HG03558 (cell line): ENCODE results near the gene PDLIM7.

ENCODE experiments used
- ATAC-seq: cut with Tn5 transposase; IDR thresholded peaks from one replicate; pipeline ENCODE4 v1.9.1; 2021; ENCODE audit warnings: moderate number of reproducible peaks; ENCODE audit not compliant: unreplicated experiment; ENCODE audit errors: extremely low read depth

Gene PDLIM7

DNA sequence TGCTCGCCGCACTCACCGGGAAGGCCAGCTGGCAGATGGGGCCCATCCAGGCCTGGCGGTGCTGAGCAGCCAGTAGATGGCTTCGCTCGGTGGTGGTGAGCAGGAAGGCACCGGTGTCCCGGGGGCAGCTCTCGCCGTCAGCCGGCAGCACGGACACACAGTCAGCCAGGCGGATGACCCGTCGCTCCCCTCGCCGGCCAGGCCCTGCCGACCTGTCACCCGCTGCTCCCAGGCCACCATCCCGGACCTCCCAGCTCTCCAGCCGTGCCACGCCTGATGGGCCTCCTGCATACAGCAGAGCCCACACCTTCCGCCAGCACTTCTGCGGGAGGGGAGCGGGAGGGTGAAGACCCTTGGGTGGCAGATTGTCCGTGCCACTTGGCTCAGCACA lies 10.8 kb upstream of the PDLIM7 start:
- no peak for ATAC-seq

DNA sequence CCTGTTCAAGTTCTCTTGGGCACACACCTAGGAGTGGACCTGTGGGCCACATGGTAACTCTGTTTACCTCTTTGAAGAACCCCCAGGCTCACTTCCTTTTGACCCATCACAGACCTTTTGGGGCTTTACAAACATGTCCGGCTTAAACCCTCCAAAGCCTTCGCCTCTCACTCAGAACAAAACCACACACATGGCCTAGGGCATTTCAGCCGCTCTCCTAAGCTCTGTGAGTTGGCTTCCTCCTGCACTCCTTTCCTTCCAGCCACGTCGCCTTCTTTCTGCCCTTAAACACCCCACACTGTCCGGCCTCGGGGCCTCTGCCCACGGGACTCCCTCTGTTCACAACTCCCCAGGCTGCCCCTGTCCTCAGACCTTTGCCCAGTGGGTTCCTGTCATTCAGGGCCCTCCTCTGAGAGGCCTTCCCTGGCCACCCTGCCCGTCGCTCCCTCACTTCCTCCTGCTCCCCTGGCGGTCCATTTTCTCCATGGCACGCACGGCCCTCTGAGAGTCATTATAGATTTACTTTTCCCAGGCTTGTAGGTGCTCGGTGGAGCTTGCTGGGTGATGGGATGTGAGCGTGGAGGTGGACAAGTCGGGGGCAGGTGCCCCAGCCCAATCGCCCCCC lies 10.3 kb upstream of the PDLIM7 start:
- ATAC-seq: no peak

DNA sequence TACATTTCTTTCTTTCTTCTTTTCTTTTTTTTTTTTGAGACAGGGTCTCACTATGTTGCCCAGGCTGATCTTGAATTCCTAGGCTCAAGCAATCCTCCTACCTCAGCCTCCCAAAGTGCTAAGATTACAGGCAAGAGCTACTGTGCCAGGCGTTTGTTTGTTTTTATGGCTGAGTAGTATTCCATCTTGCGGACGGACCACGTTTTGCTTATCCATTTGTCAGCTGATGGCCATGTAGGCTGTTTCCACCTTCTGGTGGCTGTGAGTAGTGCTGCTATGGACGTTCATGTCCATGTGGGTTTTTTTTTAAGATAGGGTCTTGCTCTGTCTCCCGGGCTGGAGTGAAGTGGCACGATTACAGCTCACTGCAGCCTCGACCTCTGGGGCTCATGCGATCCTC lies 9.8 kb upstream of the PDLIM7 start:
- ATAC-seq: no peak

DNA sequence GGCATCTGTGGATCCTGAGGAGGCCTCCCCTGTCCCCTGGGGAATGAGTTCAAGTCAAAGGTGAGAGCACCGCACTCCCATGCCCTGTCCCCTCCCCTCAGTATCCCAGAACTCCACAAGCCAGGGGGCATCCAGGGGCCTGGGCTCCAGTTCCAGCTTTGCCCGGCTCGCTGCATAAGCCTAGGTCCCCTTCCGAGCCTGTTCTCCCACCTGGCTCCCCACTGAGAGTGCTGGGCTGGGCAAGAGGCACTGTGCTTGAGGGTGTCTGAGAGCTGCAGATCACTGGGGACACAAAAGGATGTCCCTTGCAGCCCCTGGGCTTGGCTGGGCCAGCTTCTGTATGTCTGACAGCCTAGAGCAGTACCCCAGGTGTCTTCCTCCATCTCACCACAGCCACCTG lies 7.7 kb upstream of the PDLIM7 start:
- ATAC-seq: no peak

DNA sequence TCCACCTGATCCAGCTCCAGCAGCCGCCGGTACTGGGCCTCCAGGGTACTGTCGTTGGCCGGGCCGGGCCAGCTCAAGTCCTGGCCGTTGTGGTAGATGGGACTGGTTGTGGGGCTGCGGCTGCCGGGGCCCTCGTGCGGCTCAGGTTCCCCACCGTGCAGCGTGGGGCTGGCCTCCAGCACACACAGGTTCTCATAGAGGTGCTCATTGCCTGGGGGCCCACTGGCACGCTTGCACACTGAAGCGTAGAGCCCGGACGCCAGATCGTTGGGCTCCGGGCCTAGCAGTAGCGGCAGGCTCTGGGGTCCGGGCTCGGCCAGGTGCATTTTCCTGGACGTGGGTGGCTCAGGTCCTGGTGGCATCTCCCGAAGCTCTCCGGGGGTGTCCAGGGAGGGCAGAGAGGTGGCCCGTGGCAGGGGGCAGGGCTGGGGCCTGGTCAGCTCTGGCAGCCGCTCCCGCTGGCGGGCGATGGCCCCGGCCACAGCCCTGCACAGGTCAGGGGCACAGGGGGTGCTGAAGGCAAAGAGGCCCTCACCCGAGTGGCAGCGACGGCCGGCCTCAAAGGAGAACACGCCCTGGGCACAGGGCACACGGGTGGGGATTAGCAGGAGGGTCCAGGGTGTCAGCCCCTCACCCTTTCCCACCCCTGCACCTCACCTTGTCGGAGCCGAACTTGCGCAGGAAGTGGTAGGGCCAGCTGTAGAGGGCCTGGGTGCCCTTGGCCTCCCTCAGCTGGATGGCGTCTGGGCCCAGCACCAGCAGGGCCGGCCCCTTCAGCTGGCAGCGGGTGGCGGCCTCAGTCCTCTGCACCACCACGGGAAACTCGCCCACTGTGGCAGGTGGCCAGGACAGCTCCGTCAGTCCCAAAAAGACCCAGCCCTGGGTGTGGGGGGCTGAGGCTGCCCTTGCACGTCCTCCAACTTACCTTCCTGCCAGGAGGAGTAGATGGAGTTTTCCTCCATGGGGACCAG lies 7.0 kb upstream of the PDLIM7 start:
- no peak for ATAC-seq

DNA sequence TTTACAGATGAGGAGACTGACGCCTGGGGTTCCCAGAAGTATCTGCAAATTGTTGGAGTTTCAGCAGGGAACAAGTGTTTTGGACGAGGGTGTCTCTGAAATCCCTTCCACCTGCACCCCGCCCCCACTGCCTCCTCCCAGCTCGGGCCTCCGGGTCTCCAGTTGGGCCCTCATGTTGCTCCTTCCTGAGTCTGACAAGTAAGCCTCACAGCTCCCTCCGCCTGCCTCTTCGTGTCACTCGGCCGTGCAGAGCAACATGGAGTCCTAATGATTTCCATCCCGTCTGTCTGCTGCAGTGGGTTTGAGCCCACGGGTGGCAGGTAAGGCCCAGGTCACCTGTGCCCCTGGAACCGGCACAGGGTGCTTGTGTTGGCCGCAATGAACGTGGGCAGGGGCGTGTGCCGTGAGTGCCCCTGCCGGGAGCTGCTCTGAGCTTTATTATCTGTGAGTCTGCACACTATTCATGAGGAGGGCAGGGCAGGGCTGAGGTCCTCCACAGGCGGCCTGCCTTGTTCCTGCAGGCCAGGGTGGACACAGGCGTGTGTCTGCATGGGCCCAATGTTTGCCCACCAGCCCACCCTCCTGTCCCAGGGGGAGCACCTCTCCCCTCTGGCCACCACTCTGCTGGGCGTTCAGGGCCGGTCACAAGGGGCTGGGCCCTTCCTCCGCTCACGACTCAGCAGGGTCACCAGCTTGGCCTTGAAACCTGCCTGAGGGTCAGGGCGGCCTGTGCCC lies 6.1 kb upstream of the PDLIM7 start:
- no peak for ATAC-seq

DNA sequence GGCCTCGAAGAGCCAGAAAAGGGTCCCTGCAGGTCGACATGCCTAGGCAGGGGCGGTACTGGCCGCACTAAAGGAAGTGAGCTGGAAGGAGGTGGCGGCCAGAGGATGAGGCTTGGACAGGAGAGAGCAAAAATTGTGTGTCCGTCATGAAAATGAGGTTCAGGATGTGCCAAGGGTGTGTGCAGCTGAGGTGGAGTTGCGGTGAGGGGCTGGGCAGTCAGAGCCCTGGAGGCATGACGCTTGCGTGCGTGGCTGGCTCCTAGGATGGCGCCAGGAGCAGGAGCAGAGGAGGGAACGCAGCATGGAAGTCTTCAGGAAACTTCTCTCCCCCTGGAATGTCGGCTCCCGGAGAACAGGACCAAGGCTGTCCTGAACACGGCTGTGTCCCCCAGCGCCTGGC lies 5.5 kb upstream of the PDLIM7 start:
- ATAC-seq: no peak

DNA sequence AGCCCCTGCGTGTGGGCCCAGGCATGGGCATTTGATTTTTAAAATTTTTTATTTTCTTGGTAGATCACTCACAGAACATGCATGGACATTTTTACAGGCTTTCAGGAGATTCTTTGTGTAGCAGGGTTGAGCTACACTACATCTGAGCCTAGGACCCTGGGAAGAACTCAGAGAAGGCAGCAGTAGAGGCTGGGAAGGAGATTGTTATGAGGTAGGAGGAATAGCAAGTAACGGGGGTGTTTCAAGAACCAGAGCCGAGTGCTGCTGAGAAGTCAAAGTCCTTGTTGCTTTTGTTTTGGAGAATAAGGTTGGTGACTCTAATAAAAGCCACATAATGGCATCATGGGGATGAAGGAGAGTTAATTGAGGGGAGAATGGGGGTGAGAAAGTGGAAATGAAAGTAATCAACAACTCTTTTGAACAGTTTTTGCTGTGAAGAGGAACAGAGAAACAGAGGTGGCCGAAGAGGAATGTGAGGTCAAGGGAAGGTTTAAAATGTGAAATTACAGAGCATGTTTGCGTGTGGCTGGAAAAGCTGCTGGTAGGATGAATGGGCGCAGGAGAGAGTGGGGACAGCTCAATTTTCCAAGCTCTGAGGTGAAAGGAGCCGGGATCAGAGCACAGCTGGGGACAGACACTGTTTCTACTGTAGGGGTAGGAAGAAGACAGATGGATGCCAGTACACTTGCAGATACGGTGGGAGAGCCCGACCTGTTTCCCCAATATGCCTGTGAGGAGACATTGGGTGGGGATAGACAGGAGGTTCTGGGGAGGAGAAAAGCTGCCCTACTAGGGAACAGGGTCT lies 4.7 kb upstream of the PDLIM7 start:
- no peak for ATAC-seq

DNA sequence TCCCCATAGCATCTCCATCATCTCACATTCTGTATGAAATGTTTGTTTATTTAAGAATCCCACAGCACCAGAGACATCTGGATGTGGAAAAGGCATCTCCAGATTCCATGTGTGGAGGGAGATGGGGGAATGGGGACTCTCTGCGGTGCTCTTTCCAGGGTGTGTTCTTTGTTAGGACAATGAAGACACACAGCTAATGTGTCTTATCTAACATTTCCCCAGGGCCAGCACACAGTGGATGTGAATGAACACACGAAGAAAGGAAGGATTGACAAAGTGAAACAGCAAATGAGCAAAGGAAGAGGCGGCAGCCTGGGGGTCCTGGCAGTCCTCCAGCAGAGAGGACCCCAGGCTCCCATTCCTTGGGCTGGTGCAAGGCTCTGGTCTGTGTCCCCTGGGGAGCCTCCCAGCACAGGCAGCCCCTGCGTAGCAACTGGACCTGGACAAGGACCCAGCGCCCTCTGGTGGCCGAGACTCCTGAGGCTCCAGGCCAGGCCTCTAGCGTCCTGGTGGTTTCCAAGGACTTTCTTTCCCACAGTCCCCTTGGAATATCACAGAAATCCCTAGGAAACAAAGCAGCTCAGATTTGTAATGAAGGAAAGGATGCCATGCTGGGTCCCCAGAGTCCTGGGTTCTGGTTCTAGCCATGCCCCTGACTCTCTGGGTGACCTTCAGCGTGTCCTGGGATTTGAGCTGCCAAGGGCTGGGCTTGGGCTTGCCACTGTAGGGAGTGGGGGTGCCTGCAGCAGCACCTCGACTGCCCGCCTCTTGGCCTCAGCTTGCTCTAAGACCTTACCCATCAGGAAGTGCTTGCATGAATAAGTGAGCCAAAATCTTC lies 3.5 kb upstream of the PDLIM7 start:
- no peak for ATAC-seq

DNA sequence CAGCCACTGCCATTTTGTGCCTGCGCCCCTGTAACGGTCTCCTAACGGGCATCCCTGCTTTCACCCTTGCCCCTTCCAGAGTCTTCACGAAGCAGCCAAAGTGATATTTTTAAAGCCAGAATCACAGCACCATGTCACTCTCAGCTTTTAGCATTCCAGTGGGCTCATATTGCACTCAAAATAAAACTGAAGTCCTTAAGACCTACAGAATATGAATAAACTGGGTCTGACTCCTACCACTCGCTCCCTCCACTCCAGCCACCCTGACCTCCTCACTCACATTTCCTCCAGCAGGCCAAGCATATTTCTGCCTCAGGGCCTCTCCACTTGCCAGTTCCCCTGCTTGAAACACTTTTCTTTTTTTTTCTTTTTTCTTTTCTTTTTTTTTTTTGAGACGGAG lies 2.4 kb upstream of the PDLIM7 start:
- no peak for ATAC-seq

DNA sequence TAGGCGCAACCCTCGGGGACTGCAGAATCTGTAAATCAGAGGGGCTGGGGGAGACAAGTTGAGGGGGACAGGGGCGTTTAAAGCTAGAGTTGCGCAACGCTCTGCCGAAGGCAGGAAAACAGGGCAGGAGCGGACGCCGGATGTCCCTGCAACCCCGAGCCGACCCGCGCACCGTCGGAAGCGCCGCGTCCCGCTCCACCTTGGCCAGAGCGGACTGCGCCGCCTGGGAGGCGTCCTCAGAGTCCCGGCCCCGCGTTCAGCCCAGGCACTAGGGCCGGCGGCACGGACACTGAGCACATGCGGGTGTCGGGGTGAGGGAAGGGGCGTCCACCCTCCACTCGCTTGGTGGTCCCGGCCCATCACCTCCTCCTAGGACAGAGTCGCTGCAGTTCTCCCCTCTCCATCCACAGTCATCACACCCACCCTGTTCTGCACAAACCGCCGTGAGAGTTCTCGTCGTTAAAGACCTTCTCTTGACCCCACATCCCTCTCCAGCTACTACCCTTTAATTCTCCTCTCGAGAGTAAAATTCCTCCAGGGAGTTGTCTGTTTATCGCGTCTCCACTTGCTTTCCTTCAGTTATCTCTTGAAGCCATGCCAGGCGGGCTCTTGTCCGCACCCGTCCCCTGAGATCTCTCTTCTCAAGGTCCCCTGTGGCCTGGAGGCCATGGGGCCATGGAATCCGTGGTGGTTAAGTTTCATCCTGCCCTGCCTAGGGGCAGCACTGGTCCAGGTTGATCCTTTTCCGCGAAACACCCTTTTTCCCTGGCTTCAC lies 796 bp upstream of the PDLIM7 start:
- ATAC-seq: no peak

DNA sequence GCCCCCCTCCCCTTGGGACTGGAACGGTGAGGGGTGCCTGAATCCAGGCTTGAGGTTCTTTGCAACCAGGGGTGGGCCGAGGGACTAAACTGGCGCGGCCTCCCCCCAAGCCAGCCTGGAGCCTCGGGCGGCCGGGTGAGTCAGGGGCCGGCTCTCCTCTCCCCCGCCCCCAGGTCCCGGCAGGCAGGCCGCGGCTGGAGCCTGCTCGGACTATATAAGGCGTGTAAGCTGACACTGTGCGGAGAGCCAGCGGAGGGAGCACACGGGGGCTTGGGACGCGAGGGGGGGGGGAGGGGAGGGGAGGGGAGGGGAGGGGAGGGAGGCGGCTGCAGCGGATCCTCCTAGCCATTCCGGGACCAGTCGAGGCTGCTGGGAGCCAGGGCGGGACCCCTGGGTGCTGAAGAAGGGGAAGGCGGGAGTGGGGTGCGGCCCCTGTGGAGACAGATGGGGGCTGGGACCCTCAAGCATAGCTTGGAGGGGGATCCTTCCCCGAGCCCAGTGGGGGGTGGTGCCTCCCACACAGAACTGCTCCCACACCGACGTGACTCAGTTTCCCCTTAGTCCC lies 595 bp downstream of the PDLIM7 start:
- no peak for ATAC-seq

DNA sequence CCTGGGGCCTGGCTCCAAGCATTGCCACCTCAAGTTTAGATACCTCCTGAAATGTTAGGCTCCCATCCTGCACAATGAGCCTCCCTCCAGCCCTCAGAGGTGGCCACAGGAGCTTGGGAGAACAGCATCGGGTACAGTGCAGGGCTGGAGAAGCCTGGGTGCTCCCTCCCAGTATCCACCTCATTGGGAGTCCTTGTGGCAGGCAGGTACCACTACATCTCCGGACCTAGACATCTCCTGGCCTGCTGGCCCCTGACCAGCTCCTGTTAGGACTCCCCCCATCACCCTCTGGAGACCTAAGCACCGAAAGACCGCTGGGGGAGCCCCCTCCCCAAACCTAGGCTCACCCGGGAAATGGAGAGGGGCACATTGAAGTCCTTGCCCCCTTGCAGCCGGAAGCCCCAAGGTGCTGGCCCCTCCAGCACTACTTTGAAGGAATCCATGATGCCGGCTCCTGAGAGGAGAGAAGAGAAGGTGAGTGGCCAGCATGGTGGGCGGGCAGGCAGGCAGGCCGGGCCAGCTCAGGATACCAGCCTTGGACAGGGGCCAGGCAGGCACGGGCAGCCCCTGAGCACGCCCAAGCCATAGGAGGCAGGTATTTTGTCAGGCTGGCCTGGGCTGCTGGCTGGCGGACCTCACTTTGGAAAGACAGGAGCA lies 1.2 kb downstream of the PDLIM7 start:
- ATAC-seq: no peak

DNA sequence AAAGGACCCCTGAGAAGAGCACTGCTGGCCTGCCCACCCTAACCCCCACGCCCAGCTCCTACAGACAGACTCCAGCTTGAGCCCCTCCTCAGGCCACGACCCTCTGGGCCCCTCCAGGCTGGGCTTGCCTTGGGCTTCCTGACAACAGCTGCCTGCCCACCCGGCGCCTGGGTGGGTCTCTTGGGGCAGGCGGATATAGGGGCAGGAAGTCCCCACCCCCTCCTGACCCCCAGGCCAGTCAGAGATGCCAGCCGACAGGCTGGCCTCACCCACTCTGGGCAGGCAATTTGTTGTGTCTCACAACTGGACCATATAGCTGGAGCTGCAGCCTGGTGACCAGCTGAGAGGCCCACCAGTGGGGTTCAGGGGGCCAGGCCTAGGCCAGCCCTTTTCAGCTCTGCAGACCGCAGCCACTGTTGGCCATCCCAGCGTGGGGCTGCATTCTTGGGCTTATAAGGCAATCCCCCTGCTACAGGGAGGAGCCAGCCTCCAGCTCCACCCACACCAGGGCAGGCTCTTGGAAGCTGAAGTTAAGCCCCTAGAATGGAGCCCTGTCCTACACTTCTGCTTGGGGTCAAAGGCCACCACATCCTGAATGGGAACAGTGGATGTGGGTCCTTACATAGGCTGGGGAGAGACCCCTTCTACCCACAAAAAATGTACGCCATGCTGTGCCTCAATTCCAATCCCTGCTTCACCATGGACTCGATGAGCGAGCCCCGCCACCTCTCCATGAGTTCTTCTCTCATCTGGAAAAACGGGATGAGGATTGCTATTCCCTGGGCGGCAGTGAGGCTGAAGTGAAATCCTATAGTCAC lies 2.0 kb downstream of the PDLIM7 start:
- ATAC-seq: no peak

DNA sequence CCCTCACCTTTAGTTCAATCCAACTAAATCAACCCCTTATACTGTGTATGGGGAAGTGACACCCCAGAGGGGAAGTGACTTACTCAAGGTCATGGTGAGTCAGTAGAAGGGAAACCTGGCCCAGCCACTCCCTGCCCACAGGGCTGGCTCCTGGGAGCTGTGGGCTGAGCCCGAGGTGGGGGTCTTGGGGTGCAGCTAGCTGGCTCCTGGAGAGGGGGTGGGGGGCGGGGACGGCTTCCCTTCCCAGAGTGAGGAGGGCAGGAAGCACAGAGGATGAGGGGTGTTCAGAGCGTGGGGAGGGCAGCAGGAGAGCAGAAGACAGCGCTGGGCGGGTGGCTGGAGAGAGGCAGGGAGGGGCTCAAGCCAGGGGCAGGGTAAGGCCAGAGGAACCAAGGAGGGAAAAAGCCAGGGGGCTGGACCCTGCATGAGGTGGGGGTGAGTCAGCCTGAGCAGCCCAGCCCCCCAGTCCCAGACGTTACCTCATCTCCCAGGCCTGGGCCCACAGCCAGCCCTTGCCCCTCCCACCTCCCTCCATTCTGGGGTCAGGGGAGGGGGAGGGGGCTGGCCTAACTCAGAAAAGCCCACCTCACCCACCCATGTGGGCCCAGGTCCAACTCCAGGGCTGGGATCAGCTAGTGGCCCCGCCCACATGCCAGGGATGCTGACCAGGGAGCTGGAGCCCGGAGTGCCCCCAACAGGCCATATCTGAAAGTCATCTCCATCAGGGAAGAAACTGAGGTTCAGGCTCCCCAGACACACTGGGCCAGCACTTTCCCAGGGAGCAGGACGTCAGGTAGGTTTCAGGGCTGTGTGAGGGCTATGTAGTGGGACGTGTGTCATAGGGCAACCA lies 2.8 kb downstream of the PDLIM7 start:
- ATAC-seq: no peak

DNA sequence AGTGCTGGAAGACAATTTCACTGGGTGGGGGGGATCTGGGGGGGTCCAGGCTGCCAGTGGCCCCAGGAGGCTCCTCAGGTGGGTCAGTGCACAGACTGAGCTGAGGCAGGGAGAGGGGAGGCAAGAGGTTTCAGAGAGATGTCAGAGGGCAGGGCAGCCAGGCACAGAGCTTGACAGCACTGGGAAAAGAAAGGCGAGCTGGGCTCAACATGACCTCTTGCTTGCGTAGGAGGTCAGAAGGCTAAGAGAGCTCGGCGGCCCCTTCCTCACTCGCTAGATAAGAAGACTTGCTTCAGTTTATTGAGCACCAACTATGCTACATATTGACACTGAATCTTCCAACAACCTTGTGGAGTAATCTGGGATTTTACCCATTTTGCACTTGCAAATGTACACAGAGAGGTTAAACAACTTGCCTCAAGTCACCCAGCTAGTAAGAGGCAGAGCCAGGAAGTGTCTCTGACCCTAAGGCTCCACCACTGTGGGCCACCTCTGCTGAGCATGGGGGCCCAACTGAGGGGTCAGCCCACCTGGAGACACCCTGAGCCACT lies 3.5 kb downstream of the PDLIM7 start:
- no peak for ATAC-seq
